ENCODE results near the gene WNT3A.

DNA sequence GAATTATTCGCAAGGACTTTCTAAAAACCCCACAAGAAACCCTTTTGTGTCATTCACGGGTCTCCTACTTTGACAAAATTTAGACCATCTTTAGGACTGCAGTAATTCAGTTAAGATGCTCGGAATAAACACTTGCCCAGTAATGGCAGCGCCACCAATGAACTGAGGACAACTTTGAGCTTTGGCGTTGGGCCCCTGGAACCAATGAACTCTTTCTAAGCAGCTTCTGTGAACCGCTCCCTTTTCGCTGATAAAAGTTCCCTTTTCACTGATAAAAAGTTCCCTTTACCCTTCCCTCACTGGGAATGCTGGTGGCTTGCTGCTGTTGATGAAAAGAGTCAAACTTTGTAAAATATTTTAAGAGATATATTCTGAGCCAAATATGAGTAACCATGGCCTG is 103.8 kb downstream of the WNT3A start:
- TF ChIP-seq, protein P1, sequence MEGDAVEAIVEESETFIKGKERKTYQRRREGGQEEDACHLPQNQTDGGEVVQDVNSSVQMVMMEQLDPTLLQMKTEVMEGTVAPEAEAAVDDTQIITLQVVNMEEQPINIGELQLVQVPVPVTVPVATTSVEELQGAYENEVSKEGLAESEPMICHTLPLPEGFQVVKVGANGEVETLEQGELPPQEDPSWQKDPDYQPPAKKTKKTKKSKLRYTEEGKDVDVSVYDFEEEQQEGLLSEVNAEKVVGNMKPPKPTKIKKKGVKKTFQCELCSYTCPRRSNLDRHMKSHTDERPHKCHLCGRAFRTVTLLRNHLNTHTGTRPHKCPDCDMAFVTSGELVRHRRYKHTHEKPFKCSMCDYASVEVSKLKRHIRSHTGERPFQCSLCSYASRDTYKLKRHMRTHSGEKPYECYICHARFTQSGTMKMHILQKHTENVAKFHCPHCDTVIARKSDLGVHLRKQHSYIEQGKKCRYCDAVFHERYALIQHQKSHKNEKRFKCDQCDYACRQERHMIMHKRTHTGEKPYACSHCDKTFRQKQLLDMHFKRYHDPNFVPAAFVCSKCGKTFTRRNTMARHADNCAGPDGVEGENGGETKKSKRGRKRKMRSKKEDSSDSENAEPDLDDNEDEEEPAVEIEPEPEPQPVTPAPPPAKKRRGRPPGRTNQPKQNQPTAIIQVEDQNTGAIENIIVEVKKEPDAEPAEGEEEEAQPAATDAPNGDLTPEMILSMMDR (IDR thresholded peaks at IDR 0.05; ENCODE audit: low read depth, low read length) = no peak
- TF ChIP-seq, protein P2, sequence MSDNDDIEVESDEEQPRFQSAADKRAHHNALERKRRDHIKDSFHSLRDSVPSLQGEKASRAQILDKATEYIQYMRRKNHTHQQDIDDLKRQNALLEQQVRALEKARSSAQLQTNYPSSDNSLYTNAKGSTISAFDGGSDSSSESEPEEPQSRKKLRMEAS (IDR thresholded peaks at IDR 0.05; ENCODE audit: low read depth, low read length) = no peak
- no peak for TF ChIP-seq POLR2A (IDR thresholded peaks at IDR 0.05; ENCODE audit: extremely low read depth, insufficient read length)

Measured in NB4 (cell line).